KMS-11 (cell line): ENCODE measurements around the gene CCKAR.

ENCODE experiments used
- H2AFZ ChIP-seq: fragments of 200-600 bp; sonication (generic); 2 replicates; pipeline ENCODE4 v1.6.1; 2016; ENCODE audit warnings: antibody characterized with exemption, mixed run types, low read depth
- H3K27ac ChIP-seq: fragments of 200-600 bp; sonication (generic); 2 replicates; pipeline ENCODE4 v1.6.1; 2016; ENCODE audit warnings: mild to moderate bottlenecking, mixed run types
- H3K27me3 ChIP-seq: fragments of 200-600 bp; sonication (generic); 2 replicates; pipeline ENCODE4 v1.6.1; 2017; ENCODE audit warnings: mild to moderate bottlenecking, low read depth, mixed run types, moderate library complexity; ENCODE audit not compliant: insufficient read depth
- H3K36me3 ChIP-seq: fragments of 200-600 bp; sonication (generic); 2 replicates; pipeline ENCODE4 v1.6.1; 2017; ENCODE audit warnings: mild to moderate bottlenecking, mixed run types; ENCODE audit not compliant: insufficient read depth
- H3K4me1 ChIP-seq: fragments of 200-600 bp; sonication (generic); 2 replicates; pipeline ENCODE4 v1.6.1; 2016; ENCODE audit warnings: mild to moderate bottlenecking, low read depth, mixed run types; ENCODE audit not compliant: poor library complexity, severe bottlenecking
- H3K4me2 ChIP-seq: fragments of 200-600 bp; sonication (generic); 2 replicates; pipeline ENCODE4 v1.7.0; 2016; ENCODE audit warnings: mild to moderate bottlenecking, mixed run types
- H3K4me3 ChIP-seq: fragments of 200-600 bp; sonication (generic); IDR thresholded peaks from 2 replicates; pipeline ENCODE4 v1.6.1; 2017; ENCODE audit warnings: low read depth, low read length, mixed read lengths; ENCODE audit not compliant: insufficient read depth
- H3K79me2 ChIP-seq: fragments of 200-600 bp; sonication (generic); 2 replicates; pipeline ENCODE4 v1.6.1; 2016; ENCODE audit warnings: low read depth, mixed run types; ENCODE audit not compliant: insufficient read depth
- H3K9ac ChIP-seq: fragments of 200-600 bp; sonication (generic); 2 replicates; pipeline ENCODE4 v1.6.1; 2016; ENCODE audit warnings: mild to moderate bottlenecking, mixed run types
- H4K20me1 ChIP-seq: fragments of 200-600 bp; sonication (generic); 2 replicates; pipeline ENCODE4 v1.6.1; 2016; ENCODE audit warnings: mild to moderate bottlenecking, mixed run types; ENCODE audit not compliant: insufficient read depth
- CTCF ChIP-seq: fragments of 200-600 bp; sonication (generic); conservative IDR thresholded peaks from 2 replicates; pipeline ENCODE4 v1.6.1; 2017; ENCODE audit warnings: low read depth, mild to moderate bottlenecking, antibody characterized with exemption, low read length, moderate library complexity, mixed read lengths

Gene CCKAR

GRCh38 chr4:26466578-26467270 is 23.6 kb downstream of the CCKAR start:
- no peak overlapping the region for H2AFZ ChIP-seq

GRCh38 chr4:26464420-26465095 is 25.7 kb downstream of the CCKAR start:
- Histone ChIP-seq H2AFZ (no peak overlapping the region), H3K4me2 (no peak overlapping the region), H3K4me3 (no peak overlapping the region), H3K9ac (no peak overlapping the region), H4K20me1 (no peaks in the 10 kb centered on the region), H3K36me3 (no peaks in the 10 kb centered on the region), H3K4me1 (no peaks in the 10 kb centered on the region), H3K27ac (no peak overlapping the region), H3K79me2 (no peaks in the 10 kb centered on the region), H3K27me3 (no peaks in the 10 kb centered on the region)
- no peak for TF ChIP-seq CTCF

More at GRCh38 chr4:26466578-26467270, 23.6 kb downstream of the CCKAR start:
- Histone ChIP-seq H3K36me3 (no peaks in the 10 kb centered on the region), H3K27me3 (no peaks in the 10 kb centered on the region), H3K27ac (no peak overlapping the region), H3K9ac (no peak overlapping the region), H3K4me3 (no peak overlapping the region), H3K4me1 (no peaks in the 10 kb centered on the region), H3K79me2 (no peaks in the 10 kb centered on the region), H3K4me2 (no peak overlapping the region), H4K20me1 (no peaks in the 10 kb centered on the region)
- TF ChIP-seq CTCF, result no peak

- no peaks in the 10 kb centered on the region for H3K36me3 ChIP-seq
- H3K9ac ChIP-seq, result no peak overlapping the region
- no peaks in the 10 kb centered on the region for H3K4me1 ChIP-seq
- H3K4me3 ChIP-seq, result no peak overlapping the region
- H4K20me1 ChIP-seq, result no peaks in the 10 kb centered on the region
- no peaks in the 10 kb centered on the region for H3K27me3 ChIP-seq
- no peaks in the 10 kb centered on the region for H3K79me2 ChIP-seq
- TF ChIP-seq CTCF, result no peak
- no peak overlapping the region for H3K4me2 ChIP-seq
- no peak overlapping the region for H3K27ac ChIP-seq
- no peak overlapping the region for H2AFZ ChIP-seq
Measured at GRCh38 chr4:26463386-26463785, 26.9 kb downstream of the CCKAR start.

- no peaks in the 10 kb centered on the region for H3K79me2 ChIP-seq
- no peak overlapping the region for H3K9ac ChIP-seq
- H3K4me3 ChIP-seq, result no peak overlapping the region
- H3K4me2 ChIP-seq, result no peak overlapping the region
- no peaks in the 10 kb centered on the region for H4K20me1 ChIP-seq
- H3K27me3 ChIP-seq, result no peaks in the 10 kb centered on the region
- no peak for TF ChIP-seq CTCF
- H3K36me3 ChIP-seq, result no peaks in the 10 kb centered on the region
- H3K27ac ChIP-seq, result no peak overlapping the region
- H2AFZ ChIP-seq, result no peak overlapping the region
- H3K4me1 ChIP-seq, result no peaks in the 10 kb centered on the region
Measured at GRCh38 chr4:26462874-26463273, 27.4 kb downstream of the CCKAR start.
